HG02970 (cell line): ENCODE results near the gene LIME1.

Experiments
- ATAC-seq: cut with Tn5 transposase; IDR thresholded peaks from one replicate; pipeline ENCODE4 v1.9.1; 2021; ENCODE audit warnings: mild to moderate bottlenecking, moderate library complexity, moderate number of reproducible peaks; ENCODE audit not compliant: unreplicated experiment, low FRiP score

Gene LIME1

GRCh38 chr20:63696628-63697356 is 39.7 kb upstream of the LIME1 start, which contains the start of gene TNFRSF6B:
Gene TNFRSF6B, plus strand, starts transcription at chr20:63696652. Its CDS starts 116 bp downstream, at chr20:63696768.
- no peak for ATAC-seq

DNA sequence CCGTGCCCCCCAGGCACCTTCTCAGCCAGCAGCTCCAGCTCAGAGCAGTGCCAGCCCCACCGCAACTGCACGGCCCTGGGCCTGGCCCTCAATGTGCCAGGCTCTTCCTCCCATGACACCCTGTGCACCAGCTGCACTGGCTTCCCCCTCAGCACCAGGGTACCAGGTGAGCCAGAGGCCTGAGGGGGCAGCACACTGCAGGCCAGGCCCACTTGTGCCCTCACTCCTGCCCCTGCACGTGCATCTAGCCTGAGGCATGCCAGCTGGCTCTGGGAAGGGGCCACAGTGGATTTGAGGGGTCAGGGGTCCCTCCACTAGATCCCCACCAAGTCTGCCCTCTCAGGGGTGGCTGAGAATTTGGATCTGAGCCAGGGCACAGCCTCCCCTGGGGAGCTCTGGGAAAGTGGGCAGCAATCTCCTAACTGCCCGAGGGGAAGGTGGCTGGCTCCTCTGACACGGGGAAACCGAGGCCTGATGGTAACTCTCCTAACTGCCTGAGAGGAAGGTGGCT is 39.1 kb upstream of the LIME1 start:
- no peak for ATAC-seq

GRCh38 chr20:63697868-63698545 is 38.5 kb upstream of the LIME1 start:
- ATAC-seq: no peak

GRCh38 chr20:63698739-63699465 is 37.6 kb upstream of the LIME1 start:
- no peak for ATAC-seq

GRCh38 chr20:63699466-63700198 is 36.8 kb upstream of the LIME1 start:
- no peak for ATAC-seq

- ATAC-seq: no peak
Measured at GRCh38 chr20:63700199-63701050, 36.0 kb upstream of the LIME1 start.

- no peak for ATAC-seq
Measured at GRCh38 chr20:63701051-63701328, 35.5 kb upstream of the LIME1 start.

GRCh38 chr20:63701329-63702035 is 35.0 kb upstream of the LIME1 start:
- no peak for ATAC-seq

DNA sequence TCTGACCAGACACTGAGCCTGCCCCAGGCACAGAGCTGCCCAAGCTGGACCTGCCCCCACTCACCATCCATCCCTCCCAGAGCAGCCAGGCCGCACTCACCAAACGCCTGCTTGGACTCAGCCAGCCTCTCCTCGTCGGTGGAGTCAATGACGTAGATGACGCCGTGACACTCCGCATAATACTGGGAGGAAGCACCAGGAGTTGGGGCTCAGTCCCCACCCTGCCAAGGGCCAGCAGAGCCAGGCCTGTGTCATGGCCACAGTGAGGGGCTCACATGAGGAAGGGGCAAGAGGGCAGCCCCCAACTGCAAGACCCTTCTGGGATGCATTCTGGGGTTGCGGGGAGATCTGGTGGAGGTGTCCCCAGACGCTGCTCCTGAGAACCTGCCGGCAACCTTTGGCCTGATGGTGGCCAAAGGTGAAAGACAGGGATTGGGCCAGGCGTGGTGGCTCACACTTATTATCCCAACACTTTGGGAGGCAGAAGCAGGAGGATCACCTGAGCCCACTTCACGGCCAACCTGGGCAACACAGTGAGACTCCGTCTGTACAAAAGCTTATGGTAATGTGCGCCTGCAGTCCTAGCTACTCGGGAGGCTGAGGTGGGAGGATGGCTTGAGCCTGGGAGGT is 34.3 kb upstream of the LIME1 start:
- ATAC-seq: no peak

DNA sequence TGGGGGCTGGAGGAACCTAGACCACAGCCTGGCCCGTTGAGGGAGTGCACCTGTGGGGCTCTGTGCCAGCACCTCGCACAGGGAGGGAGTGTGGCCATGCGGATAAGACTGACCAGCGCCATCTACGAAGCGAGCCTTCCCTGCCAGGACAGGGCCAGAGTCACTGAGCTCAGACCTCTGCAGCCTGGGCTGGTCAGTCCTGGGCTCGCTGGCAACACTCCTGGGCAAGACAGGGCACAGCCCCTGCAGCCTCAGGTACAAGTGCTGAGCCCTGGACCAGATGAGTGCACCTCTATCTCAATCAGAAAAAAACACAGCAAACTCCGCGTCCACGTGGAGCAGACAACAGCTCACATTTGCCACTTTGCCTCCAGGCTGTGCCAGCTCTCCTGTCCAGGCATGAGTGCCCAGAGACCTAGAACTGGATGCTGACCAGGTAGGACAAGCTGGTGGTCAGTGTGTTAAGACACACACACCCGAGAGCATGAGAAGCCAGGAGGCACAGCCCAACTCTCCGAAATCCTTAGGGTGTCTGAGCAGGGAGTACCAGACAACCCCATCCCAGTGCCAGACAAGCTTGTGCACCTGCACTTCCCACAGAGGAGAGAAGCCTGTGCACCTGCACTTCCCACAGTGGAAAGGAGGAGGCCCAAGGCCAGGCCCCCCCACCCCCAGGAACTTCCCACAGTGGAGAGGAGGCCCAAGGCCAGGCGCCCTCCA is 33.6 kb upstream of the LIME1 start:
- no peak for ATAC-seq

- ATAC-seq: no peak
Measured at GRCh38 chr20:63703471-63703975, 32.9 kb upstream of the LIME1 start.

DNA sequence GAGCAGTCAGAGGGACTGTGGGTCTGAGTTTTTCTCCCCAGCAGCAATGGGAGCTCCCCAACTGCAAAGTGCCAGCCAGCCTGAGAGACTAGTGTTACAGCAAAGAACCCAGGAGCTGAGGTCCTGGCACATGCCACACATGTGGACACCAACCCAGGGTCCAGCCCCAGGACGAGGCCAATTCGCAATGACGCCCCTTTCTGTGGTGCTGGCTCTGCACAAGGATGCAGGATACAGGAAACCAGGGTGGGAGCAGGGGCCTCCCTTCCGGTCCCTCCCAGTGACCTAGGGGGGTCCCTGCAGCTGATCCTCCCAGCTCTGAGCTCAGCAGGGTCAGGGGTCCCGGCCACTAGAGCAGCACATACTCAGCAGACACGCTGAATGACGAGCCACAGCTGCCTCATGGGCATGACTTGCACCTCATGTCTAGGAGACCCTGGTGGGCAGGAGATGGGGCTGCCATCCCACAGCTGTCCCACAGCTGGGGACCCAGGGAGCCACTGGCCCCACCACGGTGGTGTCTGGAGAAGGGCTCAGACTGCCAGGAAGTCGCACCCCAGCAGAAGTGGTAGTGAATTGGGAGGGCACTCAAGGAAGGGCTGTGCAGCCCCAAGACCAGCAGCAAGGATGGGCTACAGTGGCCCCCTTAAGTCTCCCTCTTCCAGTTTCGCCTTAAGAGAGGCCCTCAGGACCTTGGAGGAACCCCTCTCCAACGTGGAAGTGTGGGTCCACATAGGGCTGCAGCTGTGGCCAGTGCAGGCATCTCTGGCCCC is 32.3 kb upstream of the LIME1 start:
- ATAC-seq: no peak

DNA sequence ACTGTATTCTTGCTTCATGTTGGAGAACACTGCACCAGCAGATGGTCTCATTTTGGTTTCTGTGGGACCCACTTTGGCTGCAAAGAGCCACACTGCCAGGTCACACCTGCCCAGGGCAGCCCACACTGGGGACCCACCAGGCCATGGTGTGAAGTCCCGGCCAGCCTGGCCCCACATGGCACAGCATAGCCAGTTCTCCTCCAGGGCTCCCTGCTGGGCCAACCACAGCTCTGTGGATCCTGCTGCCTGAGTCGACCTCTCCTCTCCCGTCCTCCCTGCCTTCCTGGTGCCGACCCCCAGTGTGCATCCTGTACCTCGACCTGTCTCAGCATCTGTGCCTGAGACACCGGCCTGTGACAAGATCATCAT is 31.7 kb upstream of the LIME1 start:
- no peak for ATAC-seq

DNA sequence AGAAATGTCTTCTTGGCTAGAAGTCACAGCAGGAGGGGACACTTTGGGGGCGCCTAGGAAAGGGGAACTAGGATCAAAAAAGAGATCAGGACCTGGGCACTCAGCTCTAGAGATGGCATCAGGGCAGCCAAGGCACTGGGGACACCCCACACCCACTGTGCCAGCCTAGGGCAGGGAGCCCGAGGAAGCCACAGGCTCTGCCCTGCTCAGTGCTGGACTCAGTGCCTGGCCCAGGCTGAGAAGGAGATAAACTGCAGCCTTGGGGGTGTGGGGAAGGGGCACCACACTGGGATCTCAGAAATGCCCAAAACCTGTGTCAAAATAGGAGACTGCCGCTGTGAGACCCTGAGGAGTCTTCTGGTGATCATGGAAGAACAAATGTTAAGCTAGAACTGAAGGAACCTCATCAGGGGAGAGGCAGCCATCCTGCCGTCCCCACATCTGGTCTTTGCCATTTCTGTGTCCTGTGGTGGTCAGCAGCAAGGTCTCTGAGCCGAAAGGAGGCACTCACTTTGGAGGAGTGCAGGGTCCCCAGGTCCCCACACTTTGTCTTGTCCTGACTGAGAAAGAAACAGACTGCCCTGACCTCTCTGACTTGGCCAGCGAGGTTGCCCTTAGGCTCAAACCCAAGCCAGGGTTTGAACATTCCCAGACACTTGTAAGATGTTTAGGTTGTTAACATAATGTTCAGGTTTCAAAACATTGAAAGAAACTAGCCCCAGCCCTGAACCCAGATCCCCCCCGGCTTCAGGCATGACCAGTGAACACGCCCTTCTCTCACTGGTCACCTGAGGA is 31.0 kb upstream of the LIME1 start:
- no peak for ATAC-seq

DNA sequence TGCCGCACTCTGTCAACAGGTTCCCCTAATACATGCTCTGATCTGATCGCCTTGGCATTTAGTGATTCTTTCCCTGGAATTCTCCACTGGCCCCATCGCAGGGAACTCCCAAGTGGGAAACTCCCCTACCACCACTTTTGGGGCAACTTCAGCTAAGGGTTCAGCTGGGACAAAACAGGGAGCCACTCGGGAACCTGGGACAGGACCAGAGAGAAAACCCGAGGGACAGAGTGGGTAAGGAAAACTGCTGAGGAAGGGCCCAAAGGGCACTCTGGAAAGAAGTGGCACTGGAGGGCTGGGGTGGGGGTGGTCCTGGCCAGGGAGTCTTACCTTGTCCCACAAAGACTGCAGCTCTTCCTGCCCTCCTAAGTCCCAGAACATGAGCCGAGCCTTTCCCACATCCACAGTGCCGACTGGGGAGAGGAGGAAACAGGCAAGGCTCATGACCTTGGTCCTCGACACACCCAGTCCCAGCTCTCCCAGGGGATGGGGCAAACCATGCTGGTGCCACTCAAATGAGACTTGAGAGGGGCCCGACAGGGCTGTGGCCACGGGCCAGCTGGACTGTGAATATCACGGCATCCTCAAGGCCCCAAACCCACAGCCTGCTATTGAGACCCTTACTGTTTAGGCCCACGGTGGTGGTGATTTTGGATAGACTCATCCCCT is 30.3 kb upstream of the LIME1 start:
- no peak for ATAC-seq
